ENCODE measurements around the gene PDLIM7.

The PDLIM7 gene

DNA sequence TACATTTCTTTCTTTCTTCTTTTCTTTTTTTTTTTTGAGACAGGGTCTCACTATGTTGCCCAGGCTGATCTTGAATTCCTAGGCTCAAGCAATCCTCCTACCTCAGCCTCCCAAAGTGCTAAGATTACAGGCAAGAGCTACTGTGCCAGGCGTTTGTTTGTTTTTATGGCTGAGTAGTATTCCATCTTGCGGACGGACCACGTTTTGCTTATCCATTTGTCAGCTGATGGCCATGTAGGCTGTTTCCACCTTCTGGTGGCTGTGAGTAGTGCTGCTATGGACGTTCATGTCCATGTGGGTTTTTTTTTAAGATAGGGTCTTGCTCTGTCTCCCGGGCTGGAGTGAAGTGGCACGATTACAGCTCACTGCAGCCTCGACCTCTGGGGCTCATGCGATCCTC is 9.8 kb upstream of the PDLIM7 start:
- no peak overlapping the region for H3K4me3 ChIP-seq (replicated peaks; ENCODE audit: low read depth, low read length)
- TF ChIP-seq, protein P1, sequence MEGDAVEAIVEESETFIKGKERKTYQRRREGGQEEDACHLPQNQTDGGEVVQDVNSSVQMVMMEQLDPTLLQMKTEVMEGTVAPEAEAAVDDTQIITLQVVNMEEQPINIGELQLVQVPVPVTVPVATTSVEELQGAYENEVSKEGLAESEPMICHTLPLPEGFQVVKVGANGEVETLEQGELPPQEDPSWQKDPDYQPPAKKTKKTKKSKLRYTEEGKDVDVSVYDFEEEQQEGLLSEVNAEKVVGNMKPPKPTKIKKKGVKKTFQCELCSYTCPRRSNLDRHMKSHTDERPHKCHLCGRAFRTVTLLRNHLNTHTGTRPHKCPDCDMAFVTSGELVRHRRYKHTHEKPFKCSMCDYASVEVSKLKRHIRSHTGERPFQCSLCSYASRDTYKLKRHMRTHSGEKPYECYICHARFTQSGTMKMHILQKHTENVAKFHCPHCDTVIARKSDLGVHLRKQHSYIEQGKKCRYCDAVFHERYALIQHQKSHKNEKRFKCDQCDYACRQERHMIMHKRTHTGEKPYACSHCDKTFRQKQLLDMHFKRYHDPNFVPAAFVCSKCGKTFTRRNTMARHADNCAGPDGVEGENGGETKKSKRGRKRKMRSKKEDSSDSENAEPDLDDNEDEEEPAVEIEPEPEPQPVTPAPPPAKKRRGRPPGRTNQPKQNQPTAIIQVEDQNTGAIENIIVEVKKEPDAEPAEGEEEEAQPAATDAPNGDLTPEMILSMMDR (IDR thresholded peaks at IDR 0.05; ENCODE audit: low read length, missing control alignments): peak; percentile 33
- peak; percentile 40 for DNase-seq (ENCODE audit: low read depth)

DNA sequence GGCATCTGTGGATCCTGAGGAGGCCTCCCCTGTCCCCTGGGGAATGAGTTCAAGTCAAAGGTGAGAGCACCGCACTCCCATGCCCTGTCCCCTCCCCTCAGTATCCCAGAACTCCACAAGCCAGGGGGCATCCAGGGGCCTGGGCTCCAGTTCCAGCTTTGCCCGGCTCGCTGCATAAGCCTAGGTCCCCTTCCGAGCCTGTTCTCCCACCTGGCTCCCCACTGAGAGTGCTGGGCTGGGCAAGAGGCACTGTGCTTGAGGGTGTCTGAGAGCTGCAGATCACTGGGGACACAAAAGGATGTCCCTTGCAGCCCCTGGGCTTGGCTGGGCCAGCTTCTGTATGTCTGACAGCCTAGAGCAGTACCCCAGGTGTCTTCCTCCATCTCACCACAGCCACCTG is 7.7 kb upstream of the PDLIM7 start:
- DNase-seq (ENCODE audit: low read depth): no peak
- TF ChIP-seq, protein P1 (IDR thresholded peaks at IDR 0.05; ENCODE audit: low read length, missing control alignments): no peak
- H3K4me3 ChIP-seq (replicated peaks; ENCODE audit: low read depth, low read length): no peak overlapping the region

DNA sequence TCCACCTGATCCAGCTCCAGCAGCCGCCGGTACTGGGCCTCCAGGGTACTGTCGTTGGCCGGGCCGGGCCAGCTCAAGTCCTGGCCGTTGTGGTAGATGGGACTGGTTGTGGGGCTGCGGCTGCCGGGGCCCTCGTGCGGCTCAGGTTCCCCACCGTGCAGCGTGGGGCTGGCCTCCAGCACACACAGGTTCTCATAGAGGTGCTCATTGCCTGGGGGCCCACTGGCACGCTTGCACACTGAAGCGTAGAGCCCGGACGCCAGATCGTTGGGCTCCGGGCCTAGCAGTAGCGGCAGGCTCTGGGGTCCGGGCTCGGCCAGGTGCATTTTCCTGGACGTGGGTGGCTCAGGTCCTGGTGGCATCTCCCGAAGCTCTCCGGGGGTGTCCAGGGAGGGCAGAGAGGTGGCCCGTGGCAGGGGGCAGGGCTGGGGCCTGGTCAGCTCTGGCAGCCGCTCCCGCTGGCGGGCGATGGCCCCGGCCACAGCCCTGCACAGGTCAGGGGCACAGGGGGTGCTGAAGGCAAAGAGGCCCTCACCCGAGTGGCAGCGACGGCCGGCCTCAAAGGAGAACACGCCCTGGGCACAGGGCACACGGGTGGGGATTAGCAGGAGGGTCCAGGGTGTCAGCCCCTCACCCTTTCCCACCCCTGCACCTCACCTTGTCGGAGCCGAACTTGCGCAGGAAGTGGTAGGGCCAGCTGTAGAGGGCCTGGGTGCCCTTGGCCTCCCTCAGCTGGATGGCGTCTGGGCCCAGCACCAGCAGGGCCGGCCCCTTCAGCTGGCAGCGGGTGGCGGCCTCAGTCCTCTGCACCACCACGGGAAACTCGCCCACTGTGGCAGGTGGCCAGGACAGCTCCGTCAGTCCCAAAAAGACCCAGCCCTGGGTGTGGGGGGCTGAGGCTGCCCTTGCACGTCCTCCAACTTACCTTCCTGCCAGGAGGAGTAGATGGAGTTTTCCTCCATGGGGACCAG is 7.0 kb upstream of the PDLIM7 start:
- H3K4me3 ChIP-seq (replicated peaks; ENCODE audit: low read depth, low read length): no peak overlapping the region
- no peak for DNase-seq (ENCODE audit: low read depth)

DNA sequence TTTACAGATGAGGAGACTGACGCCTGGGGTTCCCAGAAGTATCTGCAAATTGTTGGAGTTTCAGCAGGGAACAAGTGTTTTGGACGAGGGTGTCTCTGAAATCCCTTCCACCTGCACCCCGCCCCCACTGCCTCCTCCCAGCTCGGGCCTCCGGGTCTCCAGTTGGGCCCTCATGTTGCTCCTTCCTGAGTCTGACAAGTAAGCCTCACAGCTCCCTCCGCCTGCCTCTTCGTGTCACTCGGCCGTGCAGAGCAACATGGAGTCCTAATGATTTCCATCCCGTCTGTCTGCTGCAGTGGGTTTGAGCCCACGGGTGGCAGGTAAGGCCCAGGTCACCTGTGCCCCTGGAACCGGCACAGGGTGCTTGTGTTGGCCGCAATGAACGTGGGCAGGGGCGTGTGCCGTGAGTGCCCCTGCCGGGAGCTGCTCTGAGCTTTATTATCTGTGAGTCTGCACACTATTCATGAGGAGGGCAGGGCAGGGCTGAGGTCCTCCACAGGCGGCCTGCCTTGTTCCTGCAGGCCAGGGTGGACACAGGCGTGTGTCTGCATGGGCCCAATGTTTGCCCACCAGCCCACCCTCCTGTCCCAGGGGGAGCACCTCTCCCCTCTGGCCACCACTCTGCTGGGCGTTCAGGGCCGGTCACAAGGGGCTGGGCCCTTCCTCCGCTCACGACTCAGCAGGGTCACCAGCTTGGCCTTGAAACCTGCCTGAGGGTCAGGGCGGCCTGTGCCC is 6.1 kb upstream of the PDLIM7 start:
- H3K4me3 ChIP-seq (replicated peaks; ENCODE audit: low read depth, low read length): no peak overlapping the region
- DNase-seq (ENCODE audit: low read depth): no peak
- TF ChIP-seq, protein P1 (IDR thresholded peaks at IDR 0.05; ENCODE audit: low read length, missing control alignments): no peak

More for the DNA sequence above, 7.0 kb upstream of the PDLIM7 start:
- TF ChIP-seq, protein P1 (IDR thresholded peaks at IDR 0.05; ENCODE audit: low read length, missing control alignments): no peak

- H3K4me3 ChIP-seq (replicated peaks; ENCODE audit: low read depth, low read length): no peak overlapping the region
- no peak for DNase-seq (ENCODE audit: low read depth)
Measured at GRCh38 chr5:177502886-177503285, 5.5 kb upstream of the PDLIM7 start.

GRCh38 chr5:177501874-177502678 is 4.7 kb upstream of the PDLIM7 start:
- H3K4me3 ChIP-seq (replicated peaks; ENCODE audit: low read depth, low read length): no peak overlapping the region
- DNase-seq (ENCODE audit: low read depth): no peak
- TF ChIP-seq, protein P1 (IDR thresholded peaks at IDR 0.05; ENCODE audit: low read length, missing control alignments): no peak

More at GRCh38 chr5:177502886-177503285, 5.5 kb upstream of the PDLIM7 start:
- TF ChIP-seq, protein P1 (IDR thresholded peaks at IDR 0.05; ENCODE audit: low read length, missing control alignments): no peak

Measured in fibroblast of pulmonary artery (primary cell).